NCI-H774 (cell line): ENCODE measurements around the gene DLEC1.
"Not testable (repeated sequence)": the region's sequence is repeated elsewhere in the genome, so short reads cannot be mapped to it uniquely, and the experiment has no call there.

Source experiments
- DNase-seq: peaks from one replicate; lab custom pipeline; 2025; lab: John Stamatoyannopoulos, UW

The DLEC1 gene

DNA sequence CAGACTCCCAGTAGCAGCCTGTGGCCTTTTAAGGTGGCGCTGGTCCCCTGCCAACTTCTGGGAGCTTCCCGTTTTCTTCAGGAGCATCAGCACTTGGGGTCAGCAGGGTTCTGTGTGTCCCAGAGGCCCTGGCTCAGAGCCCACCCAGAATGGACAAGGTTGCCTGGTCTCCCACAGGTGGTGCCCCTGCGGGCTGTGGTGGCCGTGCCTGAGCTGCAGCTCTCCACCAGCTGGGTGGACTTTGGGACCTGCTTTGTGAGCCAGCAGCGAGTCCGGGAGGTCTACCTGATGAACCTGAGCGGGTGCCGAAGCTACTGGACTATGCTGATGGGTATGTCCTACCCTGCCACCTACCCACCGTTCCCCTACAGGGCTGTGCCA lies 82.4 kb downstream of the DLEC1 start:
- DNase-seq, result no peak

DNA sequence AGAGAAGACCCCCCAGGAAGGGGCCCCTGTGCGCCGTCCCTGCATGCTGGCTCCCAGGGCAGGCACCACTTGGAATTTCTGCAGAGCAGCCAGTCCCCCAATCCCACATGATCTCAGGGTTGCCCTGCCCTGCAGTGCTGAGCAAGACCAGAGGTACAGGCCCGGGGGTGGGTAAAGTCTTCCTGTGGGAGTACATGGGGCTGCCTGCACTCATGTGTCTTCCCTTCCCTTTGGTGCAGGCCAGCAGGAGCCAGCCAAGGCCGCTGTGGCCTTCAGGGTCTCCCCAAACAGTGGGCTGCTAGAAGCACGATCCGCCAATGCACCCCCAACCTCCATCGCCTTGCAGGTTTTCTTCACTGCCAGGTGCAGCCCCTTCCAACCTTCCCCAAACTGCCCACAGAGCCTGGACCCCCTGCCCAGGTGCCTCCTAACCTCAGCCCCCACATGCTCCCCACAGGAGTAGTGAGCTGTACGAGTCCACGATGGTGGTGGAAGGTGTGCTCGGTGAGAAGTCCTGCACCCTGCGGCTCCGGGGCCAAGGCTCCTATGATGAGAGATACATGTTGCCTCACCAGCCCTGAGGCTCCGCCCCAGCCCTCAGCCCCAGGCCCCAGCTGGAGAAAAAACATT lies 82.9 kb downstream of the DLEC1 start:
- DNase-seq, result no peak

DNA sequence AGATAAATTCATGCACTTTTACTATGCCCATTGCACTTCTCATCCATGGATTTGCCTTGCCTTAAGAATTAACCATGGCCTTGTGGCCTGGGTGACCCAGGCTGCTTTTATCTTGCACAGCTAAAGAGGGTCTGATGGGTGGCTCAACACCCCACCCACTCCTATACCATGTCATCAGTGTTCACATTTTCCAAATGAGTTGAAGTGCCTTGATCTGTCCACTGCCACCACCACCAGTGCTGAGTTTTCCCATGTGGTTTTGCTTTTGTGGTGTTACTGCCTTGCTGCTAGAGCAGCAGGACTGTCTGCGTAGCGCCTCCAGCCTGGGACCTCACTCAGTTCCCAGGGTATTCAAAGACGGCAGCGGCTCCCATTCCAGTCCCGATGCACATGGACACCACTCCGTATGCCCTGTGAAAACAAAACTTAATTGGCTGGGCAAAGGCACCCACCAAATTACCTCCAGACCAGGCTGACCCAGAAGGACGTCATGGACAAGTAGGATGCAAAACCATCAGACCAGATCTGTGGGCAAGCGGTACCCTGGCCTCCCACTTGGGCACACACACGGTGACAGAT lies 83.8 kb downstream of the DLEC1 start:
- no peak for DNase-seq

DNA sequence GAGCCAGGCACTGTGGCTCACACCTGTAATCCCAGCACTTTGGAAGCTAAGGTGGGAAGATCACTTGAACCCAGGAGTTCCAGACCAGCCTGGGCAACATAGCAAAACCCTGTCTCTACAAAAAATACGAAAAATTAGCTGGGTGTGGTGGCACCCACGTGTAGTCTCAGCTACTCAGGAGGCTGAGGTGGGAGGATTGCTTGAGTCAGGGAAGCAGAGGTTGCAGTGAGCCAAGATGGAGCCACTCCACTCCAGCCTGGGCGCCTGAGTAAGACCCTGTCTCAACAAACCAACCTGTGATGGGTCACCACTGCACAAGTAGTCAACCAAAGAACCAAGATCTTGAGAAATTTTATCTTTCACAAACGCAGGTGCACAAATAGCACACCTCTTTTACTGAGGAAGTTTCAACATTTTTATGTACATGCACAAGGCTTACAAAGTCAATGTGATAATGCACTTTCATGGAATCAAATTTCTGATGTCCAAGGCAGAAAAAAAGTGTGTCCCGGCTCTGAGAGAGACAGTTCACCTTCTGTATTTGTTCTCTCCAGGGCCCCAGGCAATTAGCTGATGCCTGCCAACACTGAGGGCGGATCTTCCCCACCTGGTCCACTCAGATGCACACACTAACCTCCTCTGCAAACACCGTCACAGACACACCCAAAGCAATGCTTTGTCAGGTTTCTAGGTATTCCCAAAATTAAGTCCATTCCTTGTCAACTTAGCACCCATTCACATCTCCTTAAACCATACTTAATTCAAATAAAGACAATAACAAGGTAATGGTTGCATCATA lies 85.5 kb downstream of the DLEC1 start:
- DNase-seq, result no peak

DNA sequence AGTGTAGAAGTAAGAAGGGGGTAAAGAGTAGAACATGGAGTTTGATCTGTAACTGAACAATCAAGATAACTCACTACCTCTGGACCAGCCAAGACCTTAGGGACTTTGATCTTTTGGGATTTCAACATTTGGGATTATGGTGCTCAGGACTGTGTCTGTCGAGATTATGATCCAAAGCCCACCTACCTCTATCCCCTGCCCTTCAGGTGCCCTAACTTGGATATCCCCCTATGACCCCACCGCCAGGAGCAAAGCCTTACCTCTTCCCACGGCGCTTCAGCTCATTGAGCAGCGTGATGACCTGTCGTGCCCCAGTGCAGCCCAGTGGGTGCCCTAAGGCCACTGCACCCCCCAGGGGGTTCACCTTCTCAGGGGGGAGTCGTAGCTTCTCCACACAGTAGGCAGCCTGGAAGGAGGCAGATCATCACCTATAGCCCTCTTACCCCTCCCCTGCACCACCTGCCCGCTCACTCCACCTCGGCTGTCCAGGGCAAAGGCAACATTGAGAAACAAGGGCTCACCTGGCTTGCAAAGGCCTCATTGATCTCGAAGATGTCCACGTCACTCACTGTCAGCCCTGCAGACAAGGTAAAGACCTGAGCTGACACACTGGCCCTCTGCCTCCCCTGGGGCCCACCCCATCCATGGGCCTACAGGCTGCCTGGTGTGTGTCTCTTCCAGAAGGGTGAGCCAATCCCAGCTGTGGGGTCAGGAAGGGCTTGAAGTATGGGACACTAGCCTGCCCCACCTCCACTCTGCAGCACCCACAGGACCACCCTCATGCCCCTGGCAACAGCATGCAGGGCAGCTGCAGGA lies 86.5 kb downstream of the DLEC1 start:
- DNase-seq, result no peak

DNA sequence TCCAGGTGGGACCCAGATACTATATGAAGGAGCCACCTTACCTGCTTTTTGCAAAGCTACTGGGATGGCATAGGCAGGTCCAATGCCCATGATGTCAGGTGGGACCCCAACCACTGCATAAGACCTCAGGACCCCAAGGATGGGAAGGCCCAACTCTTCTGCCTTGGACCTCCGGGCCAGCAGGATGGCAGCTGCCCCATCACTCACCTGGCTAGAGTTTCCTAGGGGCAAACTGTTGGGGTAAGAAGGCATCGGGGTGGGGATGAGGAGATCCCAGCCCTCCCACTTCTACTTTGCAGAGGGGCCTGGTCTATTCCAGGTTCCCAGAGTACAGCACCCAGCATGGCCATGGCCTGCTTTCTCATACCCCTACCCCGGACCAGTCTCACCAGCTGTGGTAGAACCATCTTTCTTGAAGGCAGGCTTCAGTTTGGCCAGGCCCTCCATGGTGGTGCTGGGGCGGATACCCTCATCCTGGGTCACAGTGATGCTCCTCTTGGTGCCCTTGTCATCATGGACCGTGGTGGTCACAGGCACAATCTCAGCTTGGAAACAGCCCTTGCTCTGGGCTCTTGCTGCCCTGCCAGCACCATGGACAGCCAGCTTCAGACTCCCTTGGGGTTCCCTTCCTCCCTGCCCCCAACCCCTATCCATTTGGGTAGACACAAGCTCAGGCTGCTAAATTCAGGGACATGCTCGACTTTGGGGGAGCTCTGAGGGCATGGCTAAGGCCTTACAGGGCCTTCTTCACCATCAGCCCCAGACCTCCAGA lies 87.3 kb downstream of the DLEC1 start:
- DNase-seq, result no peak

DNA sequence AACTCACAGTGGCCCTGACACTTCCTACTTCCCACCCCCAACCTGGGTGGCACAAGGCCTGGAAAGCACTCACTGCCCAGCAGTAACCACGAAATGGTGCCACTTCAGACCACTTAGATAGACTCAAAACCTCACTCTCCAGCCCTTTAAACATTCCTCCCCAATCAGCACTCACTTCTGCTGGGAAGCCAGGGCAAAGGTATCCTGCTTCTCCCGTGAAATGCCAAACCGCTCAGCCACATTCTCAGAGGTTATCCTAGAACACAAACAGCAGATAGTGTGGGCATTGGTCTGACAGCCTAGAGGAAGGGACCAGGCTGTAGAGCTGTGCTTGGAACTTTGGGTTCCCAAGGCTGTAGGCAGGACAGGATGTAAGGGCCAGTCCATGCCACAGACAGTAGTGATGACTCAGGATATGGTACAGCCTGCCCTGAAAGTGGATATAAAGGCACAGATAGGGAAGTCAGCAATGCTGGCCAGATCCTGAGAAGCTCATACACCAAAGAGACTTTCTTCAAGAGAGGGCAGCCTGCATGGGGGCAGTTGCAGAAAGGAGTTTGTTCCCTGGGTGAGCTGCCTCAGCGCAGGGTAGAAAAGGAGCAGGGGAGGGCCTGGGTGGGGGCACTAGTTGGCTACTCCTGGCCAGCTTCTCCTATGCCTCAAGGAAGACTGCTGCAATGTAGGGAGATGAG lies 88.7 kb downstream of the DLEC1 start:
- no peak for DNase-seq

DNA sequence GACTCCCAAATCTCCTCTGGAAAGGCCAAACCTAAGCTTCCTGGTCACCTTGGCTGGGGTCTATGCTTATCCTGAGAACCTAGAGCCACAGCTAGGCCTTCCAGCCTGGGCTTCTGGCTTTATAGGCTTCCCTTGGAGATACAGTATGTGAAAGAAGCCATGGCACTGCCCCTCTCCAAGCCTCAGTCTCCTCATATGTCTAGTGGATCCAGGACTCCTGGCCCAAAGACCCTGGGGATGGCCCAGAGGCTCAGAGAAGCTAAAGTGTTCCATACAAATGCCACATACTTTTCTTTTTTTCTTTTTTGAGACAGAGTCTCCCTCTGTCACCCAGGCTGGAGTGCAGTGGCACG lies 89.3 kb downstream of the DLEC1 start:
- no peak for DNase-seq

DNA sequence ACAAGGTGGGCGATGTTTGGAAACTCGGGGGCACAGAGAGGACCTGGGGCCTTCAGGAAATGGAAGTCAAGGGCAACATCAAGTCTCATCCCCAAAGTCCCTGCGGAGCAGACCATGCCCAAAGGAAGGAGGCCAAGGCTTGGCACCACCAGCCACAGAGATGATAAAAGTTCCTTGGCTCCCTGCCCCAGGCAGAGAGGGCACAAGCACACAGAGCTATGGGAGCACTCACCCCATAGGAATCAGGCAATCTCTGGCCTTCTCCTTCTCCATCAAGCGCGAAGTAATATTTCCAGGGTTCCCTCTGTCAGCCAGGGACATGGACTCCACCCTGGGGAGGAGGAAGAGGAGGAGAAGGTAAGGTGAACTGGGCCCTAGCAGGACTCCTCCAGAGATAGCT lies 90.0 kb downstream of the DLEC1 start:
- no peak for DNase-seq

DNA sequence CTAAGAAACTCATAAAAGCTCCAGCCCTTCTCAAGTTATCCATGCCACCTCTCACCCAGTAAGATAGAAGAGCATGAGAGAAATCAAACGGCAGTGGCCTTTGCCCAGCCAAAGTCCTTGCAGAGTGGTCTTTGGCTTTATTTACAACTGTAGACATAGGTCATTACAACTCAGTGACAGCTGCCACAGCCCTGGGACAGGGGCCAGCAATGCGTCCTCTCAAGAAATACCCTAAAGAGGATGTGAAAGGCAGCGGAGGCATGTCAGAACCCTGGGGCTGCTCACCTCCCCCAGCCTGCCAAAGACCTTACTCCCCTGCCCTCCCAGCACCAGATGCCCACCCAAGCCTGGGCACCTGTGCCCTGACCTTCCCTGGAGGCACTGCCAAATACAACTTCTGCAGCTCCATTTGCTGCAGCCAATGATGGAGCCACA lies 91.6 kb downstream of the DLEC1 start:
- no peak for DNase-seq

DNA sequence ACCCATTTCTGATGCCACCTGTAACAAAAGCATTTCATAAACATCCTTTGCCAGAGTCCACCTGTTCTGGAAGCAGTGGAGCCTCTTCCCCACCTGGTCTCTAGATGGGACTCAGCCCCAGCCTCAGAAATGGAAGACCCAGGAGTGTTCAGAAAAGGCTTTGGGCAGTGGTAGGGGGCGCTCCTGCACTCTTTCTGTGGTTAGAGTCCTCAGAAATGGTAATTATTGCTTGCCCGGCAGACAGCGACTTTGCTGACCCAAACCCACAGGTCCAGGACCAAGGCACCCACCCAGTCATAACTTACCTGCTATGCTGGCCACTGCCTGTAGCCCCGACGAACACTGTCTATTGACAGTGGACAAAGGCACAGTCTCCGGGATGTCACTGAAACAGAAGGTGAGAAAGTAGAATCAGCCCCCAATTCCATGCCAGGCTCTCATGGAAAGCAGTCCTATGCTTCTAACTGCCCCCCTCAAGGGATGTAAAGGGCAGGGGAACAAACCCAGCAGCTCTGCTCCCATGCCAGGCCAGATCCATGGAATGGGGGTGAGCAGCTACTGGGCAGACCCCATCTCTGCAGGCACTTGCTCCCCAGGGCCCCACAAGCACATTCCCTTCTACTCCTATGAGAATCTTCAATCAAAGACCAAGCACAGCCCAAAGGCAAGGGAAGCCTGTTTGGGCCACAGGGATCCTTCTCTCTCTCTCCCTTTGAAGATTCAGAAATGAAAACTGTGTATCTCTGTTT lies 92.8 kb downstream of the DLEC1 start:
- DNase-seq, result no peak

DNA sequence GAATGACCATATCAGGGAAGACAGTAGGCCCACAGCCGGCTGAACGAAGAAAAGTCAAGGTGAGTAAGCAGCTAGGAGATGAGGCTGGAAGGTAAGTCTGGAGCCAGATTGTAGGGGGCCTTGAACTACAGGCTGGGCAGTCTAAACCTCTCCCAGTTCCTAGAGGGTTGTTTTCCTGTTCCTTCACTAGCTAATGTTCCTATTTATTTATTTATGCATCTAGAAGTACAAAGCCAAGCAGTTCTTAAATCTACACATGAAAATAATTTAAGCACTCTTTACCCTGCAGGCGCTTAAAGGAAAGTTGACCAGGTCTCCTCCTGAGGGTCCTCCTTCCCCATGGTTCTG lies 94.2 kb downstream of the DLEC1 start:
- no peak for DNase-seq

DNA sequence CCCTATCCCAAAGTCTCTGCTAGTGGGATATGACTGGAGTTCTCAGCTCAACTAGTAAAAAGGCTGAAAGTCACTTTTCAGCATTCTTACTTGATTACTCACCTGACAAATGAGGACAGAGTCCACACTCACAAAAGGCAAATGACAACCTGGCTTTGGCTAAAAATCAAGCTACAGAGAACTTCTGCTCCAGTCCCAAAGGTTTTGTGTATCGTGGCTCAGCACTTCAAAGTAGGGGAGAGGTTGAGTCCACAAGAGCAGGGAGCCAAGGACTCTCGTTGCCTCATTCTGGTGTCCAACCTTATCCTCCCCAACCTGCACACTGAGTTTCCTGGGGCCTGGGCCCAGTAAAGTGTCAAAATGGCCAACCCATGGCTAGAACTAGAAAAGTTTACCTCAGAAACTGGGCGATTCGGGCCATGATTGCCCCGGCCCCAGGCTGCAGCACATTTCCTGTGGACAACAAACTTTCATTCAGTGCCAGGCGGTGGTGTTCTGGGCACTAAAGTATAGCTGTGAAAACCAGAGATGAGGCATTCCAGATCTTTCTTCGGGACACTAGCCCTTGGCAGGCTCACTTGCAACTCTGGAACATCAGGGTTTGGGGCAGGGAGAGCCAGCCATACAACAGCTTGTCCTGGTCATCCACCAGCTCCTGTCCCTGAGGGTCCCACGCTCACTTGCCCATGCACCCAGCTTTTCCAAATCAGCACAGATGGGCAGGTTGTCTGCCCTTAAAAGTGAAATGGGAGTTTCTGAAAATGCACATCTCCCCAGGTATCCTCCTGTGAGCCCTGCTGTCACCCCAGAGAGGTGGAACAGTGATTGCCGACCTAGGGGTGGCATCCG lies 94.8 kb downstream of the DLEC1 start:
- DNase-seq, result no peak

DNA sequence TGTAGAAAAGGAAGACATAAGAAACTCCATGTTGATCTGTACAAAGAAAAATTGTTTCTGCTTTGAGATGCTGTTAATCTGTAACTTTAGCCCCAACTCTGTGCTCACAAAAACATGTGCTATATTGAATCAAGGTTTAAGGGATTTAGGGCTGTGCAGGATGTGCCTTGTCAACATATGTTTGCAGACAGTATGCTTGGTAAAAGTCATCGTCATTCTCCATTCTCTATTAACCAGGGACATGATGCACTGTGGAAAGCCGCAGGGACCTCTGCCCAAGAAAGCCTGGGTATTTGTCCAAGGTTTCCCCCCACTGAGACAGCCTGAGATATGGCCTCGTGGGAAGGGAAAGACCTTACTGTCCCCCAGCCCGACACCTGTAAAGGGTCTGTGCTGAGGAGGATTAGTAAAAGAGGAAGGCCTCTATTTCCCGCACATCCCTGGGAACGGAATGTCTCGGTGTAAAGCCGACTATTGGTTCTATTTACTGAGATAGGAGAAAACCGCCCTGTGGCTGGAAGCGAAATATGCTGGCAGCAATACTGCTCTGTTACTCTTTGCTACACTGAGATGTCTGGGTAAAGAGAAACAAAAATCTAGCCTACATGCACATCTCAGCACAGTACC lies 95.6 kb downstream of the DLEC1 start:
- DNase-seq, result not testable (repeated sequence)

DNA sequence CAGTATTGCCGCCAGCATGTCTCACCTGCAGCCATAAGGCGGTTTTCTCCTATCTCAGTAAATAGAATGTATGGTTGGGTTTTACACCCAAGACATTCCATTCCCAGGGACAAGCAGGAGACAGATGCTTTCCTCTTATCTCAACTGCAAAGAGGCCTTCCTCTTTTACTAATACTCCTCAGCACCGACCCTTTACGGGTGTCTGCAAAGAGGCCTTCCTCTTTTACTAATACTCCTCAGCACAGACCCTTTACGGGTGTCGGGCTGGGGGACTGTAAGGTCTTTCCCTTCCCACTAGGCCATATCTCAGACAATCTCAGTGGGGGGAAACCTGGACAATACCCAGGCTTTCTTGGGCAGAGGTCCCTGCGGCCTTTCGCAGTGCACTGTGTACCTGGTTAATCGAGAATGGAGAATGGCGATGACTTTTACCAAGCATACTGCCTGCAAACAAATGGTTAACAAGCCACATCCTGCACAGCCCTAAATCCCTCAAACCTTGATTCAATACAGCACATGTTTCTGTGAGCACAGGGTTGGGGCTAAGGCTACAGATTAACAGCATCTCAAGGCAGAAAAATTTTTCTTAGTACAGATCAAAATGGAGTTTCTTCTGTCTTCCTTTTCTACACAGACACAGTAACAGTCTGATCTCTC lies 96.7 kb downstream of the DLEC1 start:
- not testable (repeated sequence) for DNase-seq

DNA sequence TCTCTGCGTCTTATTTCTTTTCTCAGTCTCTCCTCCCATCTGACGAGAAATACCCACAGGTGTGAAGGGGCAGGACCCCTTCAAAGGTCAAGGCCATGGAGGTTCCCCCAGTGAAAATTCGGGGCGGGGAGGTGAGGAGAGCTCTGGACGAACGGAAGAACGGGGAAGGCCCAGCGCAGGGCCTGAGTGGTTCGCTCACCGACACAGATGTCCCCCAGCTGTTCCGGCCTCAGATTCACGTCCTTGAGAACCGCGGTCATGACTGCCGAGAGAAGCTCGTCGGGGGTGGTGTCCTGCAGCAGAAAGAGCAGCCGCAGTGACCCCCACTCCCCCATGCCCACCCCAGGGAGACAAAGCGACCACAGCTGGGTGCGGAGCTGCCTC lies 97.4 kb downstream of the DLEC1 start:
- DNase-seq, result no peak

DNA sequence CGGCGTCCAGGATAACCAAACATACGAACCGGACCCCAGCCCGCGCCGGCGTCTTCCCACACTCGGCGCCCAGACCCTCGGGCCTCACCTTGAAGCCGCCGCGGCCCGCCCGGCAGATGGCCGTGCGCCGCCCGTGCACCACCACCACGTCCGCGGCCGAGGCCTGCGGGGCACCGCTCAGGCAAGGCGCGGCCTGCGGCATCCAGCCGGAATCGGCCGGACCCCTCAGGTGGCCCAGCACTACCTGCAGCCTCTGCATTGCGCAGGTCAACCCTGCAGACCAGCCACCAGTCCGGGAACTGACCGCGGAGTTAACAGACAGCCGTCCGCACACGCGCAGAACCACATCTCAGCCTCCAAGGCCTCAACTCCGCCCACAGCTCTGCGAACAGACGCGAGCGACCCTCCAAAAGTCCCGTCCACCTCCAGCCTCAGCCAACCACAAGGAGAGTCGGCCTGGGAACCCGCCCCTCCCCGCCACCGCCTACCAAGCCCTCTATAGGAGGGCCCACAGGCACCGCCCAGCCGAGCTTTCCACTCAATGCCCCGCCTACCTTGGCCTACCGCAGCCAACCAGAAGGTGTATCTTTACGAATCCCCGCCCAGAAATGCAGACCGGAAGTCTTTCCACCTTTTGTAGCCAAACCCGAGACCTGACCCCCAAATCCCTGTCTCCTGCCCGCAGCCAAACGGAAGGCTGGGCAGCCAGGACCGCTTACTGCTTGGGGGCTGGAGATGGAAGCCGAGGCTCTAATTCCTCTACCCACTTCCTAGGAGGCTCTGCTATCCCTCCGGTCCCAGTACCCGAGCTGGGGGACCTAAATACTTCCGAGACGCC lies 98.0 kb downstream of the DLEC1 start, which contains the start of gene ACAA1:
Gene ACAA1, minus strand, starts transcription at position 351 of the 838 bp plus-strand sequence. Its CDS starts 92 bp downstream, at position 259.
- peak; percentile 89 for DNase-seq
